Astrocyte of the cerebellum (primary cell): ENCODE data around the gene TSHR.

Experiments
- DNase-seq: peaks from one replicate; pipeline ENCODE4 v3.0.0-alpha.2; 2011; ENCODE audit warnings: low read depth
- H3K4me3 ChIP-seq: 2 replicates; pipeline ENCODE4 v1.5.1; 2011; ENCODE audit warnings: mild to moderate bottlenecking, low read depth, low read length, moderate library complexity
- in situ Hi-C: cut with HindIII; loops from 2 replicates; pipeline ENCODE4 v1.10.0; 2017; ENCODE audit warnings: low sequenced_read_pairs
- TF ChIP-seq, protein P1 (sequence below): IDR thresholded peaks from 2 replicates; pipeline ENCODE4 v1.5.1; 2012; ENCODE audit warnings: low read length, low read depth, moderate library complexity, mild to moderate bottlenecking; ENCODE audit errors: missing control alignments

Gene TSHR

DNA sequence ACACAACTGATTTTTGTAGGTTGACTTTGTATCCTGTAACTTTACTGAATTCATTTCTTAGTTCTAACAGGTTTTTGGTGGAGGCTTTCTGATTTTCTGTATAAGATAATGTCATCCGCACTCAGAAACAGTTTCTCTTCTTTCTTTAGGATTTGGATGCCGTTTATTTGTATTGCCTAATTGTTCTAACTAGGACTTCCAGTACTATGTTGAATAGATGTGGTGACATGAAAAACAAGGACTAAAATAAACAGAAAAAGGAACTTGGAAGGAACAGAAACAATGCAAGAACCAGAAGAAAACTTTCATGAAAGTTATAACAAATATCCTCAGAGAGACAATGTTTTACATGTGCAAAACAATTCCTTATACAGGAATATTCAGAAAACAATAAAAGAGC lies 165.1 kb downstream of the TSHR start:
- DNase-seq: no peak
- no peak overlapping the region for H3K4me3 ChIP-seq
- in situ Hi-C loops: no loop called here
- TF ChIP-seq, protein P1, sequence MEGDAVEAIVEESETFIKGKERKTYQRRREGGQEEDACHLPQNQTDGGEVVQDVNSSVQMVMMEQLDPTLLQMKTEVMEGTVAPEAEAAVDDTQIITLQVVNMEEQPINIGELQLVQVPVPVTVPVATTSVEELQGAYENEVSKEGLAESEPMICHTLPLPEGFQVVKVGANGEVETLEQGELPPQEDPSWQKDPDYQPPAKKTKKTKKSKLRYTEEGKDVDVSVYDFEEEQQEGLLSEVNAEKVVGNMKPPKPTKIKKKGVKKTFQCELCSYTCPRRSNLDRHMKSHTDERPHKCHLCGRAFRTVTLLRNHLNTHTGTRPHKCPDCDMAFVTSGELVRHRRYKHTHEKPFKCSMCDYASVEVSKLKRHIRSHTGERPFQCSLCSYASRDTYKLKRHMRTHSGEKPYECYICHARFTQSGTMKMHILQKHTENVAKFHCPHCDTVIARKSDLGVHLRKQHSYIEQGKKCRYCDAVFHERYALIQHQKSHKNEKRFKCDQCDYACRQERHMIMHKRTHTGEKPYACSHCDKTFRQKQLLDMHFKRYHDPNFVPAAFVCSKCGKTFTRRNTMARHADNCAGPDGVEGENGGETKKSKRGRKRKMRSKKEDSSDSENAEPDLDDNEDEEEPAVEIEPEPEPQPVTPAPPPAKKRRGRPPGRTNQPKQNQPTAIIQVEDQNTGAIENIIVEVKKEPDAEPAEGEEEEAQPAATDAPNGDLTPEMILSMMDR: no peak

DNA sequence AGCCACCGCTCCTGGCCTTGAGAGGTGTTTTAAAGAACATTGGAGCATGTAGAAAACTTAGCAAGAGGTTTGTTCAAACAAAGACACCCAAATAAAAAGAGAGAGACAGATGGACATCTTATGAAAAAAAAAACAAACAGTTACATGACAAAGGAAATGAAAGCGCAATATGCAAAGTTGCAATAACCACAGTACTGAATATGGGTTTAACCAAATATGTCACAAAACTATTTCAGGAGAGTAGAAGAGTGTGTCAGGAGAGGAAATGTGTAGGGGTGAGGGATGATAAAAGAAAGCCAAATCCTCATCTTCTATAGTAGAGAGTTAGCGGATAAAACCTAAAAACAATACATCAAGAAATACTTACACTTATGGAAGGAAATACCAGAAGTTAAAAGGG lies 166.9 kb downstream of the TSHR start:
- no peak for DNase-seq
- TF ChIP-seq, protein P1: no peak
- in situ Hi-C loops: no loop called here
- H3K4me3 ChIP-seq: no peak overlapping the region

DNA sequence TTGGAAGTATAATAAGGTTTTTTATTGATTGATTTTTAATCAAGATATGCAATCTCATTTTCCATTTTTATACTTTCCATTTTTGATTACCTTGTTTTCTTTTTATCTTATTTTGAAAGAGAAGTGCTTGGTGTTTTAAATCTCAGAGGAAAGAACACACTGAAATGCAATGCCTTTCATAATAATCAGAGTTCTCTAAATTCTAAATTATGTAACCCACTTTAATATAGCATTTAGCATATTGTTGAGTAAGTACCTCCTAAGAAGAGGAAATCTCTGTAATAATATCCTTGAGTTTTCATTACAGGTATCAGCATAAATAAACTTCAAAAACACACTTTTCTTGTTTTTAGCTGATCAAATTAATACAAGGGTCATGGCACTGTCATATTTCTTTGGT lies 168.4 kb downstream of the TSHR start:
- H3K4me3 ChIP-seq: no peak overlapping the region
- in situ Hi-C loops: no loop called here
- TF ChIP-seq, protein P1: no peak
- DNase-seq: no peak

DNA sequence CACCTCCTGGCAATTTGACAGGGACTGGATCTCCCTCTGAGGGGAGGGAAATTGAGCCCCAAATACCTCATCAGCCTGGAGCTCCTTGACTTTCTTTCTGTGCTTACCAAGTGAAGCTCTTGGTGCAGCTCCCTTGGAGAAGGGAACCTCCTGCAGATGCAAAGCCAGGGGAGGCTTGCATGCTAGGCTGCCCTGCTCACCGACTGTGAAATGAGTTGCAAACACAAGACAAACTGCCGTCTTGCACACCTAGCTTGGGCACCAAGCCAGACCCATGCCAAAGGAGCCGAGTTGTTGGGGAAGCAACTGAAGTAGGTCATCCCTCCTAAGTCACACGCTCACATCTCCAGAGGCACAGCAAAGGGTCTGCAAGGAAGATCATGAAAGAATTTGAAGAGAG lies 170.1 kb downstream of the TSHR start:
- no peak overlapping the region for H3K4me3 ChIP-seq
- DNase-seq: no peak
- TF ChIP-seq, protein P1: no peak
- in situ Hi-C loops: no loop called here

DNA sequence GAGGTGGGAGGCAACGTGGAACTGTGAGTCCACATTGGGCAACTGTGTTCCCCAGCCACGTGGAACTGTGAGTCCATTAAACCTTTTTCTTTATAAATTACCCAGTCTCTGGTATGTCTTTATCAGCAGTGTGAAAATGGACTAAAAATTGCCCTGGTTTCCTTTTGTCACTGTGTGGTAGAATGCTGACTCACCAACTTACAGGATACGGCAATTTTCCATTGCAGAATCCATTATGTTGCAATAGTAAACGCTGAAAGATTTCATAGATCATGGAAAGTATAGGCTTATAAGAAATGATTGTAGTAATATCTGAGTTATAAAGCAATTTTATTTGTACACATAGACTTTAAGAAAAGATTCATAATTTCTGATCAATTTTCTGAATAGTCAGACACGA lies 172.4 kb downstream of the TSHR start:
- no peak for DNase-seq
- in situ Hi-C loops: no loop called here
- H3K4me3 ChIP-seq: no peak overlapping the region
- TF ChIP-seq, protein P1: no peak

DNA sequence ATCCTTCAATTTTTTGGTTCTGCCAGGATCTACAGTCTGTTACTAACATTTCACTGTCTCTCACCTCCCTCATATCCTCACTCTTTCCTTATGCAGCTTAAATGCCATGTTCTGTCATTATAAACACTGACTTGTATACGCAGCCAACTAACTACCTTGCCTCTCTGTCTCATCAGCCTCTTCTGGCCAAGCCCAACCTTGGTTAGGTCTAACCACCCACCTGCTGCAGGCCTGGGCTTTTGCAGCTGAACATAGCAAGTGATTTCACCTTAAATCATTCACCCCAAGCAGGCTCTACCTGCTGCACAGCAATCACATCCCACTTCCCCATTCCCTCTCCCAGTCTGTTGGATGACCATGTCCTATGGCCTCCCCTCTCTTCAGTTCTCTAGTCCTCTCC lies 173.8 kb downstream of the TSHR start:
- in situ Hi-C loops: no loop called here
- DNase-seq: no peak
- TF ChIP-seq, protein P1: no peak
- no peak overlapping the region for H3K4me3 ChIP-seq

DNA sequence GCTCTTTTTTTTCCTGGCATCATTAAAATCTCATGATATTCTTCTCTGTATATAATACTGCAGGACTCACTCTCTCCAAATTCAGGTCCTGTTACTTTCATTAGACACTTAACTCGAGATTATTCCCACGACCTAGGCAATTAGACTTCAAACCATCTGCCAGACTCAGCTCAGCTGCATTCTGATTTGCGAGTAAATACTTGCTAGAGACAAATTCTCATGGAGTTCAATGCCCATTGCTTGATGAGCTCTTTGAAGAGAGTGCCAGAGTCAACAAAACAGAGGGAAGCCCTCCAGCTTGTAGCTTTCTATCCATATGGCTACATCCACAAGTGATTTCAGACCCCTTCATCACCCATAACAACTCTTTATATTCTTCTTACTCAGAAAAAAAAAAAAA lies 177.0 kb downstream of the TSHR start:
- in situ Hi-C loops: no loop called here
- DNase-seq: no peak
- TF ChIP-seq, protein P1: no peak
- H3K4me3 ChIP-seq: no peak overlapping the region
